ENCODE results near the gene INTS11. TPM values are rescaled to one million over a fixed set of nuclear protein-coding genes. Genes with fewer than 3 reads are reported as not detected.

The INTS11 gene
- total and polyA plus RNA-seq, 10 of the 15 experiments (the other 5 are each of a cell fraction or from before 2014, with no cell fraction given): 2.5 to 117 (median 77.7) TPM

GRCh38 chr1:1302951-1303509 is 21.4 kb downstream of the INTS11 start:
- no peak for ATAC-seq
- no peak overlapping the region for H3K4me2 ChIP-seq (ENCODE audit: control insufficient read depth, insufficient read depth)
- H3K36me3 ChIP-seq (ENCODE audit: control insufficient read depth in 2 of 2, insufficient read depth in 2 of 2, low read length in 1 of 2): no peaks in the 10 kb centered on the region
- no peak overlapping the region for H2AFZ ChIP-seq (ENCODE audit: control insufficient read depth, low read depth, low read length)
- no TSS peak for BruUV-seq (replicated peaks)
- 80% methylated on average over 31 of the region's 31 CpGs for WGBS (ENCODE audit: insufficient coverage, insufficient replicate concordance, low lambda C conversion rate, missing lambda C conversion rate)
- ChIA-PET POLR2A (no interaction called here), RAD21 (ENCODE audit: unreplicated experiment) (no interaction called here), CTCF (no interaction called here), SMC1A (ENCODE audit: uncharacterized antibody, unreplicated experiment) (no interaction called here)
- no peaks in the 10 kb centered on the region for H3K9me3 ChIP-seq (replicated peaks; ENCODE audit: control insufficient read depth, insufficient read depth, low read length)
- no peak for DNase-seq (ENCODE audit: low read depth, low spot score)
- H3K4me1 ChIP-seq (ENCODE audit: control insufficient read depth, insufficient read depth, low read length): peaks cover 27% of the 10 kb centered on the region
- H3K79me2 ChIP-seq (ENCODE audit: control insufficient read depth, insufficient read depth, low read length): peaks cover 20% of the 10 kb centered on the region
- no peaks in the 10 kb centered on the region for H3K27me3 ChIP-seq (replicated peaks in 1 of 2; ENCODE audit: control insufficient read depth in 2 of 2, insufficient read depth in 2 of 2, low read length in 1 of 2)
- TF ChIP-seq E2F4 (IDR thresholded peaks at IDR 0.05; ENCODE audit: low read depth, low read length) (no peak), NR2F1 (conservative IDR thresholded peaks at IDR 0.05) (peak; percentile 61)
- in situ Hi-C loops (cut with MboI) (no loop called here), intact Hi-C loops (cut with micrococcal nuclease; ENCODE audit: unreplicated experiment) (no loop called here)
- H3K27ac ChIP-seq (ENCODE audit: control insufficient read depth, insufficient read depth): no peak overlapping the region
- H3K9ac ChIP-seq (ENCODE audit: control insufficient read depth, insufficient read depth, low read length): no peak overlapping the region
- no peak overlapping the region for H3K4me3 ChIP-seq
- no peaks in the 10 kb centered on the region for H4K20me1 ChIP-seq (ENCODE audit: control insufficient read depth, insufficient read depth)
- FAIRE-seq: no peak

GRCh38 chr1:1302006-1302430 is 22.4 kb downstream of the INTS11 start:
- no peak overlapping the region for H2AFZ ChIP-seq (ENCODE audit: control insufficient read depth, low read depth, low read length)
- no peak overlapping the region for H3K4me3 ChIP-seq
- TF ChIP-seq SREBF1 (IDR thresholded peaks at IDR 0.05; ENCODE audit: low read length) (no peak), ZBTB40 (IDR thresholded peaks at IDR 0.05; ENCODE audit: borderline replicate concordance) (no peak), TCF3 (IDR thresholded peaks at IDR 0.05; ENCODE audit: borderline replicate concordance, insufficient read depth, low read depth, low read length) (no peak), STAT1 (conservative IDR thresholded peaks at IDR 0.05) (no peak), CTCF (IDR thresholded peaks at IDR 0.05 in 2 of 3, conservative IDR thresholded peaks at IDR 0.05 in 1 of 3; ENCODE audit: control insufficient read depth in 2 of 3, extremely low read depth in 1 of 3, insufficient read depth in 1 of 3, low read depth in 3 of 3, low read length in 3 of 3) (peak; percentile 27 to 63 (median 54); a peak in 5 of 6 replicates)
- H3K4me2 ChIP-seq (ENCODE audit: control insufficient read depth, insufficient read depth): no peak overlapping the region
- ChIA-PET RAD21 (ENCODE audit: unreplicated experiment) (no interaction called here), CTCF (no interaction called here), POLR2A (no interaction called here), SMC1A (ENCODE audit: uncharacterized antibody, unreplicated experiment) (no interaction called here)
- WGBS (ENCODE audit: insufficient coverage, insufficient replicate concordance, low lambda C conversion rate, missing lambda C conversion rate): 82% methylated on average over 9 of the region's 9 CpGs
- no peaks in the 10 kb centered on the region for H4K20me1 ChIP-seq (ENCODE audit: control insufficient read depth, insufficient read depth)
- H3K9me3 ChIP-seq (replicated peaks; ENCODE audit: control insufficient read depth, insufficient read depth, low read length): no peaks in the 10 kb centered on the region
- DNase-seq (ENCODE audit: low read depth, low spot score) (no peak), ATAC-seq (no peak), FAIRE-seq (no peak)
- no peaks in the 10 kb centered on the region for H3K36me3 ChIP-seq (ENCODE audit: control insufficient read depth in 2 of 2, insufficient read depth in 2 of 2, low read length in 1 of 2)
- H3K27me3 ChIP-seq (replicated peaks in 1 of 2; ENCODE audit: control insufficient read depth in 2 of 2, insufficient read depth in 2 of 2, low read length in 1 of 2): no peaks in the 10 kb centered on the region
- peaks cover 25% of the 10 kb centered on the region for H3K4me1 ChIP-seq (ENCODE audit: control insufficient read depth, insufficient read depth, low read length)
- no TSS peak for BruUV-seq (replicated peaks)
- no peak overlapping the region for H3K9ac ChIP-seq (ENCODE audit: control insufficient read depth, insufficient read depth, low read length)
- intact Hi-C loops (cut with micrococcal nuclease; ENCODE audit: unreplicated experiment): no loop called here
- no peak overlapping the region for H3K27ac ChIP-seq (ENCODE audit: control insufficient read depth, insufficient read depth)
- peaks cover 16% of the 10 kb centered on the region for H3K79me2 ChIP-seq (ENCODE audit: control insufficient read depth, insufficient read depth, low read length)
- in situ Hi-C loops (cut with MboI): no loop called here
